Neural cell (in vitro differentiated cells): ENCODE results near the gene MLLT10. TPM values are rescaled to one million over a fixed set of nuclear protein-coding genes. Genes with fewer than 3 reads are reported as not detected.
A peak's percentile ranks its signal among the peaks of the same experiment; 100 is the strongest.

Experiments used
- H2AFZ ChIP-seq: fragments of 200-600, 300-800 bp; sonication (generic), shearing (Covaris generic); 2 replicates; pipeline ENCODE4 v1.6.0; 2014; ENCODE audit warnings: low read depth, mild to moderate bottlenecking, antibody characterized with exemption, low read length, moderate library complexity
- H3F3A ChIP-seq: fragments of 200-600 bp; shearing (Covaris generic); 2 replicates; pipeline ENCODE4 v1.6.1; 2016; ENCODE audit warnings: mild to moderate bottlenecking, moderate library complexity, mixed read lengths, antibody characterized with exemption, low read length; ENCODE audit not compliant: insufficient read depth, poor library complexity, severe bottlenecking
- H3K27ac ChIP-seq: fragments of 200-600, 300-800 bp; sonication (generic), shearing (Covaris generic); 2 replicates; pipeline ENCODE4 v1.5.1; 2014; ENCODE audit warnings: mild to moderate bottlenecking, low read length, moderate library complexity
- H3K27me3 ChIP-seq: fragments of 300-800, 200-600 bp; sonication (generic), shearing (Covaris generic); 2 replicates; pipeline ENCODE4 v1.6.0; 2014; ENCODE audit warnings: mild to moderate bottlenecking, low read depth, low read length, moderate library complexity; ENCODE audit not compliant: insufficient read depth
- H3K36me3 ChIP-seq: fragments of 300-800, 200-600 bp; sonication (generic), shearing (Covaris generic); 2 replicates; pipeline ENCODE4 v1.5.1; 2014; ENCODE audit warnings: mild to moderate bottlenecking, antibody characterized with exemption, low read length, moderate library complexity; ENCODE audit not compliant: insufficient read depth
- H3K4me2 ChIP-seq: fragments of 300-800, 200-600 bp; sonication (generic), shearing (Covaris generic); 2 replicates; pipeline ENCODE4 v1.6.0; 2014; ENCODE audit warnings: mild to moderate bottlenecking, low read length
- H3K4me3 ChIP-seq: fragments of 300-800, 200-600 bp; sonication (generic), shearing (Covaris generic); 2 replicates; pipeline ENCODE4 v1.5.1; 2014; ENCODE audit warnings: mild to moderate bottlenecking, low read length, moderate library complexity
- H3K79me2 ChIP-seq: fragments of 200-600 bp; shearing (Covaris generic); replicated peaks from 2 replicates; pipeline ENCODE4 v1.6.0; 2014; ENCODE audit warnings: mild to moderate bottlenecking, low read length, moderate library complexity; ENCODE audit not compliant: insufficient read depth
- H3K9ac ChIP-seq: fragments of 300-800, 200-600 bp; sonication (generic), shearing (Covaris generic); 2 replicates; pipeline ENCODE4 v1.6.1; 2016; ENCODE audit warnings: mild to moderate bottlenecking, low read length, mixed read lengths
- H3K9me2 ChIP-seq: fragments of 200-600 bp; shearing (Covaris generic); 2 replicates; pipeline ENCODE4 v1.6.1; 2016; ENCODE audit warnings: mild to moderate bottlenecking, low read length, mixed read lengths; ENCODE audit not compliant: insufficient read depth
- H3K9me3 ChIP-seq: fragments of 200-600, 300-800 bp; sonication (generic), shearing (Covaris generic); 2 replicates; pipeline ENCODE4 v1.6.1; 2016; ENCODE audit warnings: mild to moderate bottlenecking, mixed run types, low read length, moderate library complexity, mixed read lengths
- H4K20me1 ChIP-seq: fragments of 200-600 bp; shearing (Covaris generic); 2 replicates; pipeline ENCODE4 v1.6.1; 2016; ENCODE audit warnings: mild to moderate bottlenecking, mixed run types; ENCODE audit not compliant: insufficient read depth
- CTCF ChIP-seq: fragments of 450-650 bp; IDR thresholded peaks from 2 replicates; pipeline ENCODE4 v1.5.1; 2014; ENCODE audit warnings: antibody characterized with exemption, mild to moderate bottlenecking, moderate library complexity; ENCODE audit not compliant: poor library complexity, severe bottlenecking
- EP300 ChIP-seq: fragments of 450-650 bp; conservative IDR thresholded peaks from 2 replicates; pipeline ENCODE4 v1.6.1; 2014; ENCODE audit warnings: antibody characterized with exemption, mild to moderate bottlenecking, moderate library complexity; ENCODE audit not compliant: poor library complexity, severe bottlenecking
- EZH2 ChIP-seq: fragments of 200-600, 300-800 bp; shearing (Covaris generic), sonication (generic); IDR thresholded peaks from 2 replicates; pipeline ENCODE4 v1.6.1; 2014; ENCODE audit warnings: antibody characterized with exemption, low read length, borderline replicate concordance, mild to moderate bottlenecking; ENCODE audit not compliant: insufficient read depth, poor library complexity, severe bottlenecking
- MXI1 ChIP-seq: fragments of 450-650 bp; conservative IDR thresholded peaks from 2 replicates; pipeline ENCODE4 v1.6.1; 2014; ENCODE audit warnings: antibody characterized with exemption, mild to moderate bottlenecking; ENCODE audit not compliant: poor library complexity, severe bottlenecking
- POLR2AphosphoS5 ChIP-seq: IDR thresholded peaks from 2 replicates; pipeline ENCODE4 v1.6.1; 2012
- RAD21 ChIP-seq: fragments of 450-650 bp; conservative IDR thresholded peaks from 2 replicates; pipeline ENCODE4 v1.6.1; 2014; ENCODE audit warnings: antibody characterized with exemption, mild to moderate bottlenecking, moderate library complexity
- REST ChIP-seq: IDR thresholded peaks from 2 replicates; pipeline ENCODE4 v1.6.1; 2012; ENCODE audit warnings: borderline replicate concordance
- SMC3 ChIP-seq: fragments of 450-650 bp; conservative IDR thresholded peaks from 2 replicates; pipeline ENCODE4 v1.6.1; 2014; ENCODE audit warnings: antibody characterized with exemption, mild to moderate bottlenecking, moderate library complexity; ENCODE audit not compliant: poor library complexity
- TAF1 ChIP-seq: IDR thresholded peaks from 2 replicates; pipeline ENCODE4 v1.6.1; 2012; ENCODE audit warnings: low read depth
- polyA plus RNA-seq: library from polyadenylated mRNA; depleted of rRNA; stranded (reverse); fragments of >200 nt; gene quantifications from 2 replicates; pipeline ENCODE4 v1.2.3, GENCODE V29; 2014

MLLT10 gene
- polyA plus RNA-seq, 1 donor from 2014 or later = 31.0 TPM

GRCh38 chr10:21495752-21496342 lies 38.2 kb upstream of the MLLT10 start:
- Histone ChIP-seq H3F3A (no peaks in the 10 kb centered on the region), H3K9ac (peak overlapping the region; percentile 99), H4K20me1 (no peaks in the 10 kb centered on the region), H3K9me2 (no peaks in the 10 kb centered on the region), H3K27ac (peak overlapping the region; percentile 98), H3K79me2 (peaks cover 49% of the 10 kb centered on the region), H3K4me2 (peak overlapping the region; percentile 87), H2AFZ (peak overlapping the region; percentile 82), H3K36me3 (no peaks in the 10 kb centered on the region), H3K9me3 (no peaks in the 10 kb centered on the region), H3K4me3 (peak overlapping the region; percentile 91), H3K27me3 (peaks cover 30% of the 10 kb centered on the region)
- TF ChIP-seq RAD21 (peak; percentile 98), EZH2 (no peak), SMC3 (peak; percentile 92), MXI1 (peak; percentile 71), TAF1 (peak; percentile 83), CTCF (peak; percentile 99), EP300 (peak; percentile 75), REST (peak; percentile 89), POLR2AphosphoS5 (peak; percentile 91)

- no peaks in the 10 kb centered on the region for H3K9me3 ChIP-seq
- peak overlapping the region; percentile 98 for H3K27ac ChIP-seq
- no peaks in the 10 kb centered on the region for H3K9me2 ChIP-seq
- H3K27me3 ChIP-seq = peaks cover 36% of the 10 kb centered on the region
- peaks cover 54% of the 10 kb centered on the region for H3K79me2 ChIP-seq
- H2AFZ ChIP-seq = peak overlapping the region; percentile 82
- no peaks in the 10 kb centered on the region for H4K20me1 ChIP-seq
- peak overlapping the region; percentile 87 for H3K4me2 ChIP-seq
- peak overlapping the region; percentile 91 for H3K4me3 ChIP-seq
- peak overlapping the region; percentile 99 for H3K9ac ChIP-seq
- TF ChIP-seq POLR2AphosphoS5 (peak; percentile 78), SMC3 (peak; percentile 59), REST (peak; percentile 71), CTCF (peak; percentile 63), EZH2 (no peak), TAF1 (no peak)
- H3F3A ChIP-seq = no peaks in the 10 kb centered on the region
- H3K36me3 ChIP-seq = no peaks in the 10 kb centered on the region
Measured at GRCh38 chr10:21496343-21497176, 37.5 kb upstream of the MLLT10 start.
